Kidney epithelial cell (primary cell): ENCODE results near the gene TGFA. TPM values are rescaled to one million over a fixed set of nuclear protein-coding genes. Genes with fewer than 3 reads are reported as not detected.

Experiments
- DNase-seq: peaks from one replicate; pipeline ENCODE4 v3.0.0-alpha.2; 2010; ENCODE audit warnings: low read depth
- H3K27me3 ChIP-seq: 2 replicates; pipeline ENCODE4 v1.6.0; 2011; ENCODE audit warnings: low read length; ENCODE audit not compliant: control insufficient read depth, insufficient read depth
- H3K36me3 ChIP-seq: 2 replicates; pipeline ENCODE4 v1.5.1; 2011; ENCODE audit warnings: low read length; ENCODE audit not compliant: control insufficient read depth, insufficient read depth
- H3K4me3 ChIP-seq: 2 replicates; pipeline ENCODE4 v1.5.1; 2011; ENCODE audit warnings: low read depth, mild to moderate bottlenecking, control low read depth, low read length
- total RNA-seq: library from RNA; depleted of rRNA; stranded (reverse); fragments of >200 nt; gene quantifications from 2 replicates; pipeline ENCODE4 v1.2.3, GENCODE V29; 2015
- TF ChIP-seq, protein P1 (sequence below): IDR thresholded peaks from 2 replicates; pipeline ENCODE4 v1.5.1; 2011; ENCODE audit warnings: mild to moderate bottlenecking, moderate library complexity, low read length, control low read depth, inconsistent platforms; ENCODE audit not compliant: insufficient read depth, poor library complexity, severe bottlenecking

TGFA gene
- total RNA-seq, 1 donor from 2014 or later: 72.1 TPM

DNA sequence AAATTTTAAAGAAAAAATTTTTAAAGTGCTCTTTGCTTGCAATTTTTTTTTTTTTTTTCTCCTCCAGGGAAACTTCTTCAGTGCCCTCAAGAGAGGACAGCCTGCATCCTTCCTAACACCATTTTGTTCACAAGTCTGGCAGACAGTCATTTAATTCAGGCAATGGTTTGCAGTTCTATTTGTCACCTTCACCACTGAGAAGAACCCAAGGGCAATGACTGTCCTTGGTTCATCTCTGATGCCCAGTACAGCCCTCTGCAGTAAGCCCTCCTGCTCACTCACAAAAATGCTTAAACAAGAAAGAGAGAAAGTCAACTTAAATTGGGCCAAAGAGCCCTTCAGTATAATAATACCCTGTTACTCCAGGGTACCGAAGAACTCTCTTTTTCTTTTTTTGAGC, 52.4 kb downstream of the TGFA start:
- Histone ChIP-seq H3K27me3 (no peaks in the 10 kb centered on the region), H3K4me3 (no peak overlapping the region), H3K36me3 (no peaks in the 10 kb centered on the region)
- no peak for DNase-seq
- TF ChIP-seq, protein P1, sequence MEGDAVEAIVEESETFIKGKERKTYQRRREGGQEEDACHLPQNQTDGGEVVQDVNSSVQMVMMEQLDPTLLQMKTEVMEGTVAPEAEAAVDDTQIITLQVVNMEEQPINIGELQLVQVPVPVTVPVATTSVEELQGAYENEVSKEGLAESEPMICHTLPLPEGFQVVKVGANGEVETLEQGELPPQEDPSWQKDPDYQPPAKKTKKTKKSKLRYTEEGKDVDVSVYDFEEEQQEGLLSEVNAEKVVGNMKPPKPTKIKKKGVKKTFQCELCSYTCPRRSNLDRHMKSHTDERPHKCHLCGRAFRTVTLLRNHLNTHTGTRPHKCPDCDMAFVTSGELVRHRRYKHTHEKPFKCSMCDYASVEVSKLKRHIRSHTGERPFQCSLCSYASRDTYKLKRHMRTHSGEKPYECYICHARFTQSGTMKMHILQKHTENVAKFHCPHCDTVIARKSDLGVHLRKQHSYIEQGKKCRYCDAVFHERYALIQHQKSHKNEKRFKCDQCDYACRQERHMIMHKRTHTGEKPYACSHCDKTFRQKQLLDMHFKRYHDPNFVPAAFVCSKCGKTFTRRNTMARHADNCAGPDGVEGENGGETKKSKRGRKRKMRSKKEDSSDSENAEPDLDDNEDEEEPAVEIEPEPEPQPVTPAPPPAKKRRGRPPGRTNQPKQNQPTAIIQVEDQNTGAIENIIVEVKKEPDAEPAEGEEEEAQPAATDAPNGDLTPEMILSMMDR: no peak

DNA sequence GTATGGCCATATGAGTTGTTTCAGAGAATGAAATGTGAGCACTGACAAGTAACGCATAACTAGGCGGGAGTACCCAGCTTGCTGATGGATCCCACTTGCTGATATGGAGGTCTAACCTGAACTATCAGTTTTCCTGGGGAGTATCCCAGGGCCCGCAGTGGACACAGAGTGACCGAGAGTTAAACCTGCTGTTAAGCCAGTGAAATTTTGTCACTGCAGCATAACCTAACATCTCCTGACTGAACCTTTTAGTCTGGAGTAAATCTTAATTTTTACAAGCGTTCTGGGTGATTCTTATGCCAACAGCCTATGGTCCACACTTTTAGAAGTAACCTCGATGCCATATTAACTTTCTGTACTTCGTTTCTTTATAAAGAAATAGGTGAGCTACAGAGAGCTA, 54.4 kb downstream of the TGFA start:
- Histone ChIP-seq H3K4me3 (no peak overlapping the region), H3K36me3 (no peaks in the 10 kb centered on the region), H3K27me3 (no peaks in the 10 kb centered on the region)
- TF ChIP-seq, protein P1: no peak
- DNase-seq: no peak

DNA sequence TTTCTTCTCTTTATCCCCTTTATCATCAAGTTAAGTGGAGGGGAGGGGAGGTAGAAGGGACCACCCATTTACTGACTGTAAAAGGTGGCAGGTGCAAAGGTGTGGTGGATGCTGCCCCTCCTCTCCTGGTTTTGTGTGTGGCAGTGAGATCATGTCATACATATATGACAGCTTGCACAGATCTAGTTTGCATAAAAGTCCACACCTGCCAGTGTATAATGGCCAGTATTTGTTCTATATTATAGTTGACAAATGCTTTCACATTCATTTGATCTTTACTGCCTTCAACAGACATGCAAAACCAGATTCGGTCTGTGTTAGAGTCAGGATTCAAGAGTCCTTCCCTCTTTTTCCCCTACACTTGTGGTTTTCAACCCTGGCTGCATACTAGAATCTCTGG, 55.1 kb downstream of the TGFA start:
- TF ChIP-seq, protein P1: no peak
- DNase-seq: no peak
- Histone ChIP-seq H3K36me3 (no peaks in the 10 kb centered on the region), H3K4me3 (no peak overlapping the region), H3K27me3 (no peaks in the 10 kb centered on the region)

DNA sequence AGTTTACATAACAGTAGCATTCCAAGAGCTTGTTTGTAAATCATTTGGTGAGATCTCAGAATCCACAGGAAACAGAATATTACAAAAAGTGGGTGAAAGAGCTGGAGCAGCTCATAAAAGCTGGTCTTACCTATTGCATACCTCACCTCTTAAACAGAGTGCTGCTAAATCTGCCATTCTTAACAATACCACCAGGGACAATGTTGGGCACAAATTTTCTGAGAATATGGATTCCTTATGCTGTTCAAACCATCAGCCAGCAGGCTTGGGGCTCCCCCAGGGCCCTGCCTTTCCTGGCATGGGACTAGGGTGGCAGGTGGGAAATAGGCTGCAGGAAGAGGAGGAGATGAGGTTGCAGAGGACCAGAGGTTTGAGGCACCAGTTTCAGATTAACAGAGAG, 55.6 kb downstream of the TGFA start:
- H3K4me3 ChIP-seq: no peak overlapping the region
- TF ChIP-seq, protein P1: peak; percentile 33
- H3K27me3 ChIP-seq: no peaks in the 10 kb centered on the region
- H3K36me3 ChIP-seq: no peaks in the 10 kb centered on the region
- no peak for DNase-seq

DNA sequence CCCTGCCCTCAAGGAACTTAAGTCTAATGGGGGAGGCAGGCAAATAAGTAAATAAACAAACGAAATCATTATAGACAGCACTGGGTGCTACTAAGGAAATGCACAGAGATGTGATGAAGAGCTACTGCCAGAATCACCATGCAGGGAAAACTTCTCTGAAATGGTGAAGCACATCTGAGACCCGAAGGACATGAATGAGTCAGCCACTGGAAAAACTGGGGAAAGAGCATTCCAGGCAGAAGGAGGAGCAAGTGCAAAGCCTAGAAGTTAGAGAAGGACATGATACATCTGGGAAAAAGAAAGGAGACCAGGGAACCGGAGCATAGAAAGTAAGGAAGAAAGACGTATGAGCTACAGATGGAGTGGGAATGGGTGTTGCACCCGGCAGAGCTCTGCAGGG, 56.8 kb downstream of the TGFA start:
- no peaks in the 10 kb centered on the region for H3K27me3 ChIP-seq
- DNase-seq: no peak
- TF ChIP-seq, protein P1: no peak
- no peak overlapping the region for H3K4me3 ChIP-seq
- no peaks in the 10 kb centered on the region for H3K36me3 ChIP-seq

DNA sequence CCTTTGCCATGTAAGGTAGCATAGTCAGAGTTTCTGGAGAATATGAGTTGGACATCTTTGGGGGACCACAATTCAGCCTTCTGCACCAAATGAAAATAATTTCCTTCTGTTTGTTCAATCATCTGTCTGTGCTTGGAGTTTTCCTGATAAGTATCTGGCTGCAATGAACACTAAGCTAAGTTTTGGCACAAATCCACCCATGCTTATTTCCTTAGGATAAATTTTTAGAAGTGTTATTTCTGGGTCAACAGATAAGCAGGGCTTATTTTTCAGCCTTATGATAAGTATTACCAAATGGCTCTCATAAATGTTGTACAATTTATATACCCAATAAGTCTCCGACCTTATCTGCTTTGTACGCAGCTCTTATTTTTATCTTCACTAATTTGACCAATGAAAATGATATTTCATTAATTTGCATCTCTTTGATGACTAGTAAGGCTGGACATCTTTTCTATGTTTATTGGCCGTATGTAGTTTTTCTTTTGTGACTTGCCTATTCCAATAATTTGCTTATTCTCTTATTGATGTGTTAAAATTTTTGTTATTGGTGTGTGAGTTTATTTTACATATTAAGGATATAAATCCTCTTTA, 59.2 kb downstream of the TGFA start:
- TF ChIP-seq, protein P1: no peak
- no peak for DNase-seq
- Histone ChIP-seq H3K4me3 (no peak overlapping the region), H3K27me3 (no peaks in the 10 kb centered on the region), H3K36me3 (no peaks in the 10 kb centered on the region)
